Measurements from ENCODE around the gene POLR1C.
"Not testable (repeated sequence)": the region's sequence is repeated elsewhere in the genome, so short reads cannot be mapped to it uniquely, and the experiment has no call there.

POLR1C gene

DNA sequence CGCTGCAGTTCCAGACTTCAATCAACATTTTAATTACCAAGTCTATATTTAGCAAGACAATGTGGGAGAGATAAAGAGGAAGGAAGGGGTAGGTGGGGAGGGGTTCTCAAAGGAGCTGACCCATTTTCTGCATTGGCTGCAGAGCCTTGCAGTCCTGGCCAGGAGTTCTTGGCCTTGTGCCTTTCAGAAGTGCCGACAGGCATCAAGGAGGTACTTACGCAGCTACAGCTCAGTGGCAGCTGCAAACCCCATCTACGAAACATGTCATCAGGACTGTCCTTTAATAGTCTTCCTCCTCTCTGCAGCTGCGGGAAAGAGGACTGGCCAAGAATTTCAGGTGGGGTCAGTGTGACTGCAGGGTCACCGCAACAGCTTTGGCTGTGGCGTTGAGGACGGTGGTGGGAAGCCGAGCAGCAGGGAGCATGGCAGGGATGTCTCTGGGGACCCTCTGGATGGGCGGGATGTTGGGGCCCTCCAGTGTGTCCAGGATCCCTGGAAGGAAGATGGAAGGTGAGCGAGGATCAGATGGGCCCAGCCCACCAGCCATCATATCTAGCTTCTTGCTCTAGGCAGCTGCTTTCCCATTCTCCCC, 5.0 kb upstream of the POLR1C start:
- DNase-seq: no peak

DNA sequence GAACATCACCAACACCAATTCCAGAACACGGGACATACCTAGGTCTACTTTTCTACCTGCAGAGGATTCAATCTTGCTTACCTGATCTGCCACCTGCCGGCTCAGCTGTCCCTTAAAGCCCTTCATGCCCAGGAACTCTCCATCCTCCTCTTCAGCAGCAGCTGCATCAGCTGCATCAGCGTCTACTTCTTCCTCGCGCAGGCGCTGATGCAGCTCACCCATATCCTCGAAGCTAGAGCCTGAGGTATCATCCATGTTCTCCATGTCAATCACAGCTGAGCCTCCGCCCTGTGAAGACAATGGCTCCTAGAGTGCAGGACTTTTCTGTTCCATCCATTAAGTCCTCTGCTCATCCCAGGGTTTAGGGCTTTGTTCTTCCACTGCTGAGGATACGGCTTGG, 1.1 kb upstream of the POLR1C start:
- DNase-seq: no peak

DNA sequence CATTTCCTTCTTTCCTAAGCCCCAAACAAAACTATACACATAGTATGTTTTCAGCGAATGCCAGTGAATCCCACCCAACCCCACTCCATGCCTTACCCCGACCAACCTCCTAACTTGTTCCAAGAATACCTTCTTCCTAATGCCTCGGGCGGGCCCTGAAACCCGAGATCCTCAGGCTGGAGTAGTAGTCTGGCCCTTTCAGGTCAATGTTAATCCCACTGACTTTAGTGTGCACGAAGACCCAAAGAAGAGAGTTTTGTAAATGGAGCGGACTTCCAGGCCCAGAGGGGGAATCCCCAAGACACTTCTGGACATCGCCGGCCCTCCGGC, 557 bp upstream of the POLR1C start:
- no peak for DNase-seq

DNA sequence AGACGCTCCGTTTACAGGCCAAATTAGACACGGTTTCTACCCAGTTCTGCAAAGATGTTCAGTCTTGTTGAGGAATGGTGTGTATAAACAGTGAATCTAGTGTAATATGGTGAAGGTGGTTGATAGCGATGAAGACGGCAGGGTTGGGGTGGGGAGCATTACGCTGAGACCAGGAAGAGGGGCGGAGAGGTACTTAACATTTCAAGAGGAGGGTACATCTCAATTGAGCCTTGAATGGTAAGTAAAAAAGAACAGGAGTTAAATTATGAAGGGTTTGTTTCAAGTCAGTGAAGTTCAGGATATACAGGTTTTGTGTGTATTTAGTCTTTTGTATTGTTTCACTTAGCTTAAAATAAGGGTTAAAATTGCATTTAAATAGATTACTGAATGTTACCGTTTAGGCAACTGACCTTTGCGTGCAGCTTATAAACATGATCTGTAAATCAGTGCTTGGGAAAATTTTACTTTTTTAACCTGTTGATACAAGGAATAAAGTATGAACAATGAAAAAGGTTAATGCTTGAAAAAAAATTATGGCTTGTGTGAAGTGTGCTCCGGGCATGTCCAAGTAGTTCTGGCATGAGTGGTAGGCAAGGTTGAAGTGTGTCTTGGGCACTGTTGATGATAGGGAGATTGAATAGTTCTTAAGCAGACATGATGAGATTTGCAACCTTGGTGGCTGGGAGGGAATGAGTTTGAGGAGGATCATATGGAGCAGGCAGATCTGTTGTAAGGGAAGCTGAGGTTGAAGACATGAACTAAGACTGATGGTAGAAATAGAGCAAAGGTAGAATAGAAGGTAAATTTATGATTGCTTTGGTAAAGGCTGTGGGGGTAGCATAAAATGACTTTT, 842 bp downstream of the POLR1C start:
- DNase-seq: no peak

DNA sequence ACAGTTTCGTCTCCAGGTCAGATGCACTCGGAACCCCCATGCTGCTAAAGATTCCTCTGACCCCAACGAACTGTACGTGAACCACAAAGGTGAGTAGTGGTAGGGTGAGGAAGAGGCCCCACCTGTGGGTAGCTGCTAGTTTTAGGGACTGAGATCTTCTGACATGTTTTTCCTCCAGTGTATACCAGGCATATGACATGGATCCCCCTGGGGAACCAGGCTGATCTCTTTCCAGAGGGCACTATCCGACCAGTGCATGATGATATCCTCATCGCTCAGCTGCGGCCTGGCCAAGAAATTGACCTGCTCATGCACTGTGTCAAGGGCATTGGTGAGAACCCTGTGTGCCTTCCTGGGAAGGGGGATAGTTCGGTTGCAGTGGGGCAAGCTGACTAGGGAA, 3.2 kb downstream of the POLR1C start:
- no peak for DNase-seq

DNA sequence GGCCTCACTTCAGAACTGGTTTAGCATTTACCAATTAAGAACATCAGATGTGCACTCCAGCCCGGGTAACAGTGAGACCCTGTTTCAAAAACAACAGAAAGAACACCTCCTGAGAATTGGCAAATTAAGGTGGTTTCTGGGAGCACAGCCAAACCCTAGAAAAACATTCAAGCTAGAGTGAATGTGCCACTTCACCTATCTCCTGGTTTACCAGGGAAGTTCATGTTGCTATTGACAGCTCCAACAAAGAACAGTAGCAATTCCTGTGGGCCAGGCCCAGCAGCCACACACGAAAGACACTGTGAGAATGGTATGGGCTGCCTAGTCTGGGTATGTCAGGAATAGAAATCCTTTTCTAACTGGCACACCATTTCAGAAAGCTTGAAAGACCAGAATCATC, 4.9 kb downstream of the POLR1C start:
- DNase-seq: no peak

DNA sequence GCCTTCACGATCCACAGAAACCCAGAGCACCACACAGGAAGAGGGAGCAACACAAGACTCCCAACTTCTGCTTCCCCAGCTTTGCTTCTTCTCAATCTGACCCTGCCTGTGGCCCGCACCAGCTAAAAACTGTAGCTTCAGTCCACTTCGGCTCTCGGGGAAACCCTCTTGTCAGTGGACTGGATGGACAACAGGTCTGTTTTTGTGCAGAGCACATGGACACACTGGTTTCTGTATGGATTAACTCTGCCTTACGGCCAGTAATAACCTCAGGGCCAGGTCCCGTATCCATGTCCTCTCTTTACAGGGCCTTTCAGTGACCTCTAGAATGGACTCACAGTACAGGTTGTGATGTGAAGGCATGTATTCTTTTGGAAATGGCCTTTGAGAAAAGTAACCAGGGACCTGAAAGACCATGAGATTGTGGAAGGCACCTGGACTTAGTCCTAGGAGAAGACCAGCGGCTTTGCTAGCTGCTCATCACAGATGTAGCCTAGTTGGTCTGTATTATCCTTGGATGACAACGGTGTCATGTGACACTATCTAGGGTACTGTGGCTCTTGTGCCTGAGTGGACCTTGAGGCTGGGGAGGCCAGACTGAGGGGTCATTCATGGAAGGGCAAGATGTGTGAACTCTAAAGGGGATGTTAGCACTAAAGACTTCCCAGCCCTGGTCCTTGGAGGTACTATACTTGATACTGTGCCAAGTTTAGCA, 5.8 kb downstream of the POLR1C start:
- no peak for DNase-seq

DNA sequence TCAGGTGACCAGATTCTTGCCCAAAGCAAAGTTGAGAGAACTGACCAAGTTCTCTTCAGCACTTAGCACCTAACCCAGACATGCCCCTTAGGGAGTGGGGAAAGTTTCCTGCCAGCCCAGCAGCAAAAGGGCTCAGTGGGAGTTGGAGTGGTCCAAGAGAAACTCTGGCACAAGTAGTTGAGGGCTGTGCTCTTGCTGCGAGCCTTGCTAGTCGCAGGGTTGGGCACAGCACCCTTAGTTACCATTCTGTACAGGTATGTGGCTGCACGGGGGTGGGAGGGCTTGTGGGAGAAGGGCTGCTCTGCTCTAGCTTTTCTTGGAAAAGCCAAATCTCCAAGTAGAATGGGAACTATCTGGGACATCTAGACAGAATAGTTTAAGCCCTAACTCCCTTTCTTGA, 6.4 kb downstream of the POLR1C start:
- DNase-seq: no peak

DNA sequence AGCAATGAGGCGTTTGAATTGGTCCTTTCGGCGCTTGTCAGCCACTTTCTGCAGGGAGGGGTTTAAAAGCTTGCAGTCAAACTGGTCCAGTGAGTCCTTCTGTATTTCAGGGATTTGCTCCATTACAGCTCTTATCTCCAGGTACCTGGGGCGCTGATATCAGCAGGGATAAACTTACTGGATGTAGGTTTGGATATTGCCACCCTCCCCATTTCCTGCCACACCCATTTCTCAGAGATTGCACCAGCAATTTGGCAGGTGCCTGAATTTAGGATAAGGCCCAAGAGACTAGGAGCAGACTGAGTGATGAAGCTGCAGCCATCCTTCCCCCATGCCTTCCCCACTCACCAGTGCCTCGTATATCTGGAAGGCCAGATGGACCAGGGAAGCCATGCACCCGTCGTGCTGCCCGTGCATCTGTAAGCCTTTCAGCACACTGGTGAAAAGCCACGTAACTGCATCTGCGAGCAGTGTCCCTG, 7.6 kb downstream of the POLR1C start:
- no peak for DNase-seq

DNA sequence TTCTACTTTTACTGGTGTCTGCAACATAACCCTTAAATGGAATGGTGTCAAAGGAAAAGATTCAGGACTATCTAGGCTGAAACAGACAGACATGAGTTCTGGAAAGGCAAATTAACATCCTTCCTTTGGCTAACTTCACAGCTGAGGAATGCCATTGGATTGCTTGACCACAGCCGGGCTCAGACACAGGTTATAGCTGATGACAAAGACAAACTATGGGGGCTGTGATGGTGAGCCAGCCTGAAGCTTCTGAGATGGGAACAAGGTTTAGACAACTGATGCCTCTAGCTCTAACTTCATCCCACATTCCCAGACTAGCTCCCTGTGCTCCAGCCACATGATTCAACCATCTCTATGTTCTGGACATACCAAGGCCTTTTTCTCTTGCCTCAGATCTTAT, 15.3 kb downstream of the POLR1C start:
- no peak for DNase-seq

DNA sequence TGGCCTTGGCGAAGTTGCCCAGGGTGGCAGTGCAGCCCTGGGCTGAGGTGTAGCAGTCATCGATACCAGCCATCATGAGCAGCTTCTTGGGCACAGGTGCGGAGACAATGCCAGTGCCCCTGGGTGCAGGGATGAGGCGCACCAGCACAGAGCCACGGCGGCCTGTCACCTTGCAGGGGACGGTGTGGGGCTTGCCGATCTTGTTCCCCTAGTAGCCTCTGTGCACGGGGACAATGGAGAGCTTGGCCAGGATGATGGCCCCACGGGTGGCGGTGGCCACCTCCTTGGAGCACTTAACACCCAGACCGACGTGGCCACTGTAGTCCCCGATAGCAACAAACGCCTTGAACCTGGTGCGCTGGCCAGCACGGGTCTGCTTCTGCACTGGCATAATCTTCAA, 22.1 kb downstream of the POLR1C start:
- not testable (repeated sequence) for DNase-seq

DNA sequence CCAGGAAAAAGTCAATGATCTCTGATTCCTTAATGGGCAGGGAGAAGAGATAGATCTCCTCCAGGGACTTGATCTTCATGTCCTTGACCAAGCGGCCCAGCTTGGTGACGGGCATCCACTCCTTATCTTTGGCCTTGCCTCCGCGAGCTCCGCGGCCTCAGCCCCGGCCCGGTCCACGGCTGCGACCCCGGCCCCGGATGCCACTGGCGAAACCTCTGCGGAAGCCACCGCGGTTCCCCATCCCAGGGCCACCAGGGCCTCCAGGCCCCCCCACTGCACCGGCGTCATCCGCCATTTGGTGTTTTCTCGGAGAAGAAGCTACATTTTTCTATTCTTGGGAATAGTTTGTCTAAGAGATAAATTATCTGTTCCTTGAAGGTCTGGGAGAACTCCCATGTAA, 22.5 kb downstream of the POLR1C start:
- not testable (repeated sequence) for DNase-seq

DNA sequence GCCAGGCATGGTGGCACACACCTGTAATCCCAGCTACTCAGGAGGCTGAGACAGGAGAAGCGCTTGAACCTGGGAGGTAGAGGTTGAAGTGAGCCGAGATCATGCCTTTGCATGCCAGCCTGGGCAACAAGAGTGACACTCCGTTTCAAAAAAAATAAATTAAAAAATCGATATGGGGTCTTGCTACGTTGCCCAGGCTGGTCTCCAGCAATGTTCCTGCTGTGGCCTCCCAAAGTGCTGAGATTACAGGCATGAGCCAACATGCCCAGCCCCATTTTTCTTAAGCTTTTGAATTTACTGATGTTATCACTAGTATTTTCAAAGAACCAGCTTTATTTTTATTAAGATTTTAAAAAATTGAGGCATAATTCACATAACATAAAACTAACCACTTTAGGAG, 23.6 kb downstream of the POLR1C start:
- DNase-seq: no peak

DNA sequence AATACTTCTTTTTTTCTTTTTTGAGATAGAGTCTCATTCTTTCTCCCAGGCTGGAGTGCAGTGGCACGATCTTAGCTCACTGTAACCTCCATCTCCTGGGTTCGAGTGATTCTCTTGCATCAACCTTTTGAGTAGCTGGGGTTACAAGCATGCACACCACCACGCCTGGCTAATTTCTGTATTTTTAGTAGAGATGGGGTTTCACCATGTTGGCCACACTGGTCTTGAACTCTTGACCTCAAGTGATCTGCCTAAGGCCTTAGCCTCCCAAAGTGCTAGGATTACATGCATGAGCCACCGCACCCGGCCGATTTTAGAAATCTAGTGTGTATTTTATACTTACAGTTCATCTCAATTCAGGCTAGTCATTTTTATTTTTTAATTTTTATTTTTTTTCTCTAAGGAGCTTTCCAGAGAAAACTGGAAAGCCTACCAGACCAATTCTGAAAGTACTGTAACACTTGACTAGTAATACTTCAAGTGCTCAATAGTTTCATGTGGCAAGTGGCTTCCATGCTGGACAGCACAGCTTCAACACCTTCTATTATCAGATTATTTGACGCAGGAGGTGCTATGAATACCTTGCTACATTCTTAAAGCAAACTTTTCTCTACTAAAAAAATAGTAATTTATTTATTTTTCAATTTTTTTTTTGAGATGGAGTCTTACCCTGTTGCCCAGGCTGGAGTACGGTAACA, 25.0 kb downstream of the POLR1C start:
- no peak for DNase-seq

DNA sequence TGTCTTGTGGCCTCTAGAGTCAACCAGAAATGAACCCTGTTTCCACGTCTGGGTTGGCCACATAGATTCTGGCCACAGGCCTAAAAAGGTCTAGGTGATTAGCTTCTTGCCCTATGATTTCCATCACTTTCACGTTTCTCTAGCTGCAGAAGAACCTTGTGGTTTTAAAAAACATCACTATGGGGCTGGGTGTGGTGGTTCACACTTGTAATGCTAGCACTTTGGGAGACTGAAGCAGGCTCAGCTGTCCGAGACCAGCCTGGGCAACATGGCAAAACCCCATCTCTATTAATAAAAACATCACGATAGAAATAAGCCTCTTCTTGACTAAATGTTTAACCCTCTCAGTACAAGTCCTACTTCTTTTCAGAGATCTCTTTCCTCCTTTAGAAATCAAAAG, 27.6 kb downstream of the POLR1C start:
- DNase-seq: no peak

DNA sequence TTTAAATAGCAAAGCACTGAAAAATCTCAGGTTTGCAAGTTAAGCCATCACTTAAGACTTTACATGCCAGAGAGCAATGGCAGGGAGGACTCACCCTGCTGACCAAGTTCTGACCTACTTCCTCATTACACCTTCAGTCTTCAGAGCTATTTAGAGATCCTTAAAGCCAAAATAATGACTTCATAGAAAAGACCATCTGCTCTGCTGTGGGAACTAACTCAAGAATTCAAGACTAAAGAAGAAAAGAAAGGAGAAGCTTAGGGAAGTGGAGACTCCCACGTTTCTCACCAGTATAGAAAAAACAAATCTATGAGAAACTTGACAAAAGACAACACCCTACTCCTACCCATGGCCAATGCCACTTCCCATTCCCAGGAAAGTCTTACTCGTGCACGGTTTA, 30.3 kb downstream of the POLR1C start:
- DNase-seq: no peak

DNA sequence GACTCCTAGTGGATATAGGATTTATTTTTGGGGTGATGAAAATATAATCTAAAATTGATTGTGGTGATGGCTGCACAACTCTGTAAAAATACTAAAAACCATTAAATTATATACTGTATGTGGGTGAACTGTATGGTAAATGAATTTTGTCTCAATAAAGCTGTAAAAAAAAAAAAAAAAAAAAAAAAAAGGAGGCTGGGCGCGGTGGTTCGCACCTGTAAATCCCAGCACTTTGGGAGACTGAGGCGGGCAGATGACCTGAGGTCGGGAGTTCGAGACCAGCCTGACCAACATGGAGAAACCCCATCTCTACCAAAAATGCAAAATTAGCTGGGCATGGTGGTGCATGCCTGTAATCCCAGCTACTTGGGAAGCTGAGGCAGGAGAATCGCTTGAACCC, 40.7 kb downstream of the POLR1C start:
- not testable (repeated sequence) for DNase-seq

DNA sequence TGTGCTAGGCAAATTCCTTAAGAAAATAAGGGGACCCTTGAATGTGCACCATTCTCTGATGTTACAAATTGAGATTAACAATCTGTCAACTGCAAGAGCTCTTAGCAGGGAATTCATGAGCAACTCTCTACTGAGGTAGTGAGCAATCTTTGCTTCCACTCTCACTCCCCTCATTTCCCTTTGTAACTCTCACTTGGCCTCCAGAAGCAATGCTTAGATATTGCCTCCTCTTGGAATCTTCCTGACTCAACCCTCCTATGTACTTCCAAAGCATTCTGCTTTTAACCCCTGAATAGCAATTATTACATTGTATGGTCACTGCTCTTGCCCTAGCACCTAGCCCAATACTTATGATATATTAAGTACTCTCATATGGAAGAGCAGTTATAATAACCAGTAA, 42.4 kb downstream of the POLR1C start:
- no peak for DNase-seq

DNA sequence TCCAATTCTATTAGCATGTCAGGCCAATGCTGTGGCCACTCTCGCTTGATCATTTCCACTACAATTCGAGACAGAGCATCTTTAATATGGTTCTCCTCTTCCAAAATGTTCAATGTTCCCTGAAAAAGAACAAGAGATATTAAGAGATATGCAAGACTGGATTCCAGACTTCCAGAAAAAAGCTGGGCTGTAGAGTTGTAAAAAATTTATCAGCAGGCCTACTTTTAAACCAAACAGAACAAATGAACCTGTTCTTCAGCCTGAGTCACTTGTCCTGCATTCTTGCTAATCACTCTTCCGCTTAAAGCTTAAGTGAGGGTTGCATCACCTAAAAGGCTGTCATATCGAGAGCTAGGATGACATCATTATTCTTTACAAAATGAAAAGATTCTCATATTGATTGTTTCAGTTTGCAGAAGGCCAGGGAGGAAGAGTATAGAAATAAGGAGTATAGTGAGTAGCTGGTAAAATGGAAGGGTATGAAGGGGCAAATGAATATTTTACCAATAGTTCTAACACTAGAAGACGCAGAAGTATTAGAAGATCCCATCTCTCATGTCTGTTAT, 54.1 kb downstream of the POLR1C start:
- DNase-seq: no peak

All from activated T-cell treated with anti-CD3 and anti-CD28 coated beads for 4 hours (primary cell).